ENCODE results near the gene DIRAS1. TPM values are rescaled to one million over a fixed set of nuclear protein-coding genes. Genes with fewer than 3 reads are reported as not detected.

The DIRAS1 gene
- total RNA-seq, 1 donor from 2014 or later = 10.8 TPM

DNA sequence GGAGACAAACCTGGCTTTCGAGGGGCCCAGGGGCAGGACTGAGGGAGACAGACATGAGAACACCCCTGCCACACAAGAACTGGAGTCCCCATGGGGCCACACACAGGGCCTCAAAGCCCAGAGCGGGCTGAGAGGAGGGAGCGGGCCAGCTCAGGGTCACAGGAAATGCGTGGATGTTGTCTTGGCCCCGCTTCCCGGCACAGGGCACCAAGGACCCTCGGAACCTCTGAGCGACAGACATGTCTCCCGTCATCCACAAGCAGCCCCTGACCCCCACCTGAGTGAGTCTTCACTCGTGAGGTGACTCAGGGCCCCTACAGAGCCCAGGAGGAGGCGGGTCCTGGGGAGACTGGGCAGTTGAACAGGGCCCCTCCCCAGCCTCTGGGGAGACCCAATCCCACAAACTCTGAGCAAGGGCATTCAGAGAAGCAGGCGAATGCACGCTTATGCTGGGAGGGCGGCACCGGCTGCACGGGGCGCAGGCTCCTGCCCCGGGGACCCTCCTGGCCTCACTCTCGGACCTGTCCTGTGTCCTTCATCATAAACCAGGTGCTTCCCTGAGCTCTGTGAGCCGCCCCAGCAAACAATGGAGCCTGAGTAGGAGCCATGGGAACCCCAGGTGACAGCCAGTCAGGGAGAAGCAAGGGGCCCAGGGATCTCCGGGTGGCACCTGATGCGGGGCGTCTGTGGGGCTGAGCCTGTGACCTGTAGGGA is 41.8 kb upstream of the DIRAS1 start:
- H3K36me3 Mint-ChIP-seq (ENCODE audit: insufficient read depth) = peaks cover 12% of the 10 kb centered on the region
- H3K27me3 Mint-ChIP-seq = no peaks in the 10 kb centered on the region
- H3K9me3 Mint-ChIP-seq (ENCODE audit: low read depth) = no peaks in the 10 kb centered on the region
- H3K4me3 Mint-ChIP-seq (ENCODE audit: low read depth) = no peak overlapping the region
- H3K4me1 Mint-ChIP-seq (ENCODE audit: low read depth) = no peaks in the 10 kb centered on the region
- DNase-seq (ENCODE audit: low spot score, unreplicated experiment) = no peak
- no peak overlapping the region for H3K27ac Mint-ChIP-seq
- no peak for TF ChIP-seq CTCF (IDR thresholded peaks at IDR 0.05; ENCODE audit: unreplicated experiment)

DNA sequence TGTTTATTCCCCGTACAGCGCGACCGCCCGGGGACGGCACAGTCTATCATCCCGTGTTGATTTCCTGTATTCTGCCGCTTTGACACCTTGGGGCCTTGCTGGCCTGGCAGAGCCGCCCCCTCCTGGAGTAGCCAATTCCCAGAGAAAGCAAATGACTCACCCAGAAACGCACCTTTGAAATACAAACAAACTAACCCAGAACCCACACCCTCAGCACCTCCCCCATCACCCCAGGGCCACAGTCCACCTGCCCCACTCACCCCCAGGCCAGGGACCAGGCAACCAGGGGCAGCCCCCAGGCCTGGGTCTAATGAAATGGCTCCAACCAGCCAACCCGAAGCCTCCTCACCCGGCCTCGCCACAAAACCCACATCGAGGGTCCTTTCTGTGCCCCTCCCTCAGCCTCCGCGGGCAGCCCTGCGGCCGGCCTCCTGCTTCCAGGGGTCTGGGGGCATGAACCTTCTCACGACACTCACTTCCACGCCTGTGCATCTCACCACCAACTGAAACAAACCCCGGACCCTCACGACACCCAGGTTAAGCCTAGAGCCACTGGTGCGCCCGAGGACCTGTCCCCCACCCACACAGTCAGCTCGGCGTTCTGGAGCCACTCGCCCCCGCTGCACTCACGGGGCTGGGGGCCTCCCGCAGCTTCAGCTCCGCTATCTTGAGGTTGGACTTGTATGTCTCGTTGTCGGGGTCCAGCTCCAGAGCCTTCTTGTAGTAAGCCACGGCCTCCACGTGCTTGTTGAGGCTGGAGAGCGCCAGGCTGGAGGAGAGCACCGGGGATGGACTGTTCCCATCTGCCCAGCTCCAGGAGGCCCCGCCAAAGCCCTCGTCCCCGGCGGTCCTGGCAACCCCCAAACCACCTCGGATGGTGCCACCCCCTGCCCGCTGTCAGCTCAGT is 41.0 kb upstream of the DIRAS1 start:
- Mint-ChIP-seq H3K27ac (no peak overlapping the region), H3K36me3 (ENCODE audit: insufficient read depth) (peaks cover 14% of the 10 kb centered on the region), H3K27me3 (no peaks in the 10 kb centered on the region), H3K4me1 (ENCODE audit: low read depth) (no peaks in the 10 kb centered on the region), H3K4me3 (ENCODE audit: low read depth) (no peak overlapping the region), H3K9me3 (ENCODE audit: low read depth) (no peaks in the 10 kb centered on the region)
- no peak for TF ChIP-seq CTCF (IDR thresholded peaks at IDR 0.05; ENCODE audit: unreplicated experiment)
- no peak for DNase-seq (ENCODE audit: low spot score, unreplicated experiment)

DNA sequence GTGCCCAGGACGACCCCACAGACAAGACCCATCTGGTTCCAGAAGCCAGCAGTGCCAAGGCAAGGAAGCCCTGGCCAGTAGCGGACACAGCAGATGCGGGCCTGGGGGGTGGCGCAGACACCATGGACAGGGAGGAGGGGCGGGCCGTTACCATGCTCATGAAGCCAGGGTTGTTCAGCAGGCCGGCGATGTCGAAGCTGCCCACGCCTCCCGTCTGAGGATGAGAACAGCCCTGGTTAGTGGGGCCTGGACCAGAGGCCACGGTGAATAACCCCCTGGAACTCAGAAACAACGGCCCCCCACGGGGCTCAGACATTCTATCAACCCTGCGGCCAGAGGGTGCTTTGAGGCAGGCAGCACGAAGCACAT is 40.1 kb upstream of the DIRAS1 start:
- TF ChIP-seq CTCF (IDR thresholded peaks at IDR 0.05; ENCODE audit: unreplicated experiment) = no peak
- H3K9me3 Mint-ChIP-seq (ENCODE audit: low read depth) = no peaks in the 10 kb centered on the region
- H3K4me1 Mint-ChIP-seq (ENCODE audit: low read depth) = no peaks in the 10 kb centered on the region
- peaks cover 14% of the 10 kb centered on the region for H3K36me3 Mint-ChIP-seq (ENCODE audit: insufficient read depth)
- no peak overlapping the region for H3K27ac Mint-ChIP-seq
- no peaks in the 10 kb centered on the region for H3K27me3 Mint-ChIP-seq
- no peak overlapping the region for H3K4me3 Mint-ChIP-seq (ENCODE audit: low read depth)
- no peak for DNase-seq (ENCODE audit: low spot score, unreplicated experiment)

GRCh38 chr19:2759965-2760364 is 38.8 kb upstream of the DIRAS1 start:
- Mint-ChIP-seq H3K27me3 (no peaks in the 10 kb centered on the region), H3K9me3 (ENCODE audit: low read depth) (no peaks in the 10 kb centered on the region), H3K27ac (no peak overlapping the region), H3K4me3 (ENCODE audit: low read depth) (no peak overlapping the region), H3K4me1 (ENCODE audit: low read depth) (no peaks in the 10 kb centered on the region), H3K36me3 (ENCODE audit: insufficient read depth) (peaks cover 13% of the 10 kb centered on the region)
- no peak for DNase-seq (ENCODE audit: low spot score, unreplicated experiment)
- no peak for TF ChIP-seq CTCF (IDR thresholded peaks at IDR 0.05; ENCODE audit: unreplicated experiment)

- Mint-ChIP-seq H3K9me3 (ENCODE audit: low read depth) (no peaks in the 10 kb centered on the region), H3K4me1 (ENCODE audit: low read depth) (no peaks in the 10 kb centered on the region), H3K36me3 (ENCODE audit: insufficient read depth) (peaks cover 13% of the 10 kb centered on the region), H3K27me3 (no peaks in the 10 kb centered on the region), H3K4me3 (ENCODE audit: low read depth) (no peak overlapping the region), H3K27ac (no peak overlapping the region)
- no peak for TF ChIP-seq CTCF (IDR thresholded peaks at IDR 0.05; ENCODE audit: unreplicated experiment)
- no peak for DNase-seq (ENCODE audit: low spot score, unreplicated experiment)
Measured at GRCh38 chr19:2759362-2759761, 38.2 kb upstream of the DIRAS1 start.
